GM18873 (cell line): ENCODE data around the gene RND3.

ENCODE experiments used
- ATAC-seq: cut with Tn5 transposase; IDR thresholded peaks from one replicate; pipeline ENCODE4 v1.9.1; 2021; ENCODE audit warnings: mild to moderate bottlenecking, moderate library complexity, moderate number of reproducible peaks; ENCODE audit not compliant: unreplicated experiment, low FRiP score

Gene RND3

GRCh38 chr2:150445398-150445797 lies 42.1 kb downstream of the RND3 start:
- ATAC-seq = no peak

- no peak for ATAC-seq
Observed at GRCh38 chr2:150442484-150442883, 45.0 kb downstream of the RND3 start.

- ATAC-seq = no peak
Observed at GRCh38 chr2:150441784-150442183, 45.7 kb downstream of the RND3 start.

- ATAC-seq = no peak
Observed at GRCh38 chr2:150441226-150441625, 46.2 kb downstream of the RND3 start.

GRCh38 chr2:150438654-150439053 lies 48.8 kb downstream of the RND3 start:
- no peak for ATAC-seq

- no peak for ATAC-seq
Observed at GRCh38 chr2:150438041-150438440, 49.4 kb downstream of the RND3 start.

- ATAC-seq = no peak
Observed at GRCh38 chr2:150432312-150432625, 55.2 kb downstream of the RND3 start.

- ATAC-seq = no peak
Observed at GRCh38 chr2:150431561-150432311, 55.7 kb downstream of the RND3 start.

GRCh38 chr2:150429384-150429961 lies 58.0 kb downstream of the RND3 start:
- no peak for ATAC-seq

- no peak for ATAC-seq
Observed at GRCh38 chr2:150428641-150429040, 58.8 kb downstream of the RND3 start.

- no peak for ATAC-seq
Observed at GRCh38 chr2:150427298-150427697, 60.2 kb downstream of the RND3 start.

GRCh38 chr2:150426724-150427123 lies 60.7 kb downstream of the RND3 start:
- no peak for ATAC-seq

GRCh38 chr2:150426315-150426714 lies 61.2 kb downstream of the RND3 start:
- ATAC-seq = no peak

- no peak for ATAC-seq
Observed at GRCh38 chr2:150425121-150425955, 62.1 kb downstream of the RND3 start.

- no peak for ATAC-seq
Observed at GRCh38 chr2:150424406-150424805, 63.1 kb downstream of the RND3 start.

- no peak for ATAC-seq
Observed at GRCh38 chr2:150421126-150421651, 66.3 kb downstream of the RND3 start.

- no peak for ATAC-seq
Observed at GRCh38 chr2:150418916-150419315, 68.6 kb downstream of the RND3 start.
